ENCODE data around the gene SPIN1.

The SPIN1 gene

GRCh38 chr9:88488166-88488565 lies 99.9 kb downstream of the SPIN1 start:
- DNase-seq (ENCODE audit: low read depth) = no peak
- no peak for TF ChIP-seq CTCF (IDR thresholded peaks at IDR 0.05; ENCODE audit: insufficient read depth, low read depth, low read length, missing control alignments)
- no peak overlapping the region for H3K4me3 ChIP-seq (ENCODE audit: low read depth, low read length)

GRCh38 chr9:88494983-88495721 lies 106.9 kb downstream of the SPIN1 start:
- DNase-seq (ENCODE audit: low read depth) = no peak
- TF ChIP-seq CTCF (IDR thresholded peaks at IDR 0.05; ENCODE audit: insufficient read depth, low read depth, low read length, missing control alignments) = no peak
- H3K4me3 ChIP-seq (ENCODE audit: low read depth, low read length) = no peak overlapping the region

- no peak for DNase-seq (ENCODE audit: low read depth)
- no peak for TF ChIP-seq CTCF (IDR thresholded peaks at IDR 0.05; ENCODE audit: insufficient read depth, low read depth, low read length, missing control alignments)
- H3K4me3 ChIP-seq (ENCODE audit: low read depth, low read length) = no peak overlapping the region
Observed at GRCh38 chr9:88497224-88497623, 109.0 kb downstream of the SPIN1 start.

- DNase-seq (ENCODE audit: low read depth) = no peak
- TF ChIP-seq CTCF (IDR thresholded peaks at IDR 0.05; ENCODE audit: insufficient read depth, low read depth, low read length, missing control alignments) = no peak
- no peak overlapping the region for H3K4me3 ChIP-seq (ENCODE audit: low read depth, low read length)
Observed at GRCh38 chr9:88498880-88499279, 110.6 kb downstream of the SPIN1 start.

- no peak for TF ChIP-seq CTCF (IDR thresholded peaks at IDR 0.05; ENCODE audit: insufficient read depth, low read depth, low read length, missing control alignments)
- no peak overlapping the region for H3K4me3 ChIP-seq (ENCODE audit: low read depth, low read length)
- no peak for DNase-seq (ENCODE audit: low read depth)
Observed at GRCh38 chr9:88501086-88501485, 112.8 kb downstream of the SPIN1 start.

- H3K4me3 ChIP-seq (ENCODE audit: low read depth, low read length) = no peak overlapping the region
- TF ChIP-seq CTCF (IDR thresholded peaks at IDR 0.05; ENCODE audit: insufficient read depth, low read depth, low read length, missing control alignments) = no peak
- DNase-seq (ENCODE audit: low read depth) = no peak
Observed at GRCh38 chr9:88502552-88503034, 114.3 kb downstream of the SPIN1 start.

All from GM12865 (cell line).